Right ventricle myocardium inferior (tissue), 1 donor: ENCODE measurements around the gene MTF1. TPM values are rescaled to one million over a fixed set of nuclear protein-coding genes. Genes with fewer than 3 reads are reported as not detected.
A peak's percentile ranks its signal among the peaks of the same experiment; 100 is the strongest.

Experiments
- ATAC-seq: fragments of 200-7000 bp; cut with Tn5 transposase; one replicate; pipeline ENCODE4 v1.9.1; 2020; ENCODE audit warnings: mild to moderate bottlenecking, moderate library complexity
- DNase-seq: peaks from one replicate; pipeline ENCODE4 v3.0.0; 2021; ENCODE audit errors: missing footprints
- intact Hi-C: fragments of 100-400 bp; cut with DNase I; formaldehyde crosslinking; loops from one replicate; pipeline ENCODE4 v1.11.0; 2022
- total RNA-seq: library from RNA; stranded (reverse); fragmentation: NEBNext Ultra II Directional; extraction: Animal tissue kit (Norgen Biotek cat#: 25700); gene quantifications from one replicate; pipeline ENCODE4 v1.2.1, GENCODE V29; 2021
- donor health status: DM: no; HTN: yes; CAD: no; lungs with severe emphysema.

Gene MTF1
- total RNA-seq, 1 donor from 2014 or later, result 8.1 TPM

- intact Hi-C loops, result no loop called here
- no peak for DNase-seq
- ATAC-seq, result no peak
Observed at GRCh38 chr1:37878071-37878470, 18.7 kb upstream of the MTF1 start.

DNA sequence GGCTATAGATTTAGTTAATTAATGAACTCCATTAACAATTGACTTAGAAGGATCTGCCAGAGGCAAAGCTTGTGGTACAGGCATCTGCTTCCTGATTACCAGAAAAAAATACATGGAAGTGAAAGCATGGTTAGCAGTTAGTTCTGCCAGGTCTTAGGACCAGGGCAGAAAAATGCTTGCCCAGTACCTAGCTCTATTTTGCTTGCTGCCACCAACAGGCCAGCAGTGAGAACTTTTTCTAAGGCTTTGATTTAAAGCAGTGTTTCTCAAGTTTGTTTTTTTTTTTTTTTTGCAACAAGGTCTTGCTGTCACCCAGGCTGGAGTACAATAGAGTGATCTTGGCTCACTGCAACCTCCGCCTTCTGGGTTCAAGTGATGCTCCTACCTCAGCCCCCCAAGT, 16.4 kb upstream of the MTF1 start:
- ATAC-seq (no peak), DNase-seq (no peak)
- intact Hi-C loops, result no loop called here

GRCh38 chr1:37872692-37873091, 13.3 kb upstream of the MTF1 start:
- intact Hi-C loops, result no loop called here
- ATAC-seq (no peak), DNase-seq (no peak)

- intact Hi-C loops, result no loop called here
- ATAC-seq, result no peak
- no peak for DNase-seq
Observed at GRCh38 chr1:37868466-37868865, 9.1 kb upstream of the MTF1 start.

GRCh38 chr1:37867784-37868183, 8.4 kb upstream of the MTF1 start:
- intact Hi-C loops, result no loop called here
- ATAC-seq (no peak), DNase-seq (no peak)

DNA sequence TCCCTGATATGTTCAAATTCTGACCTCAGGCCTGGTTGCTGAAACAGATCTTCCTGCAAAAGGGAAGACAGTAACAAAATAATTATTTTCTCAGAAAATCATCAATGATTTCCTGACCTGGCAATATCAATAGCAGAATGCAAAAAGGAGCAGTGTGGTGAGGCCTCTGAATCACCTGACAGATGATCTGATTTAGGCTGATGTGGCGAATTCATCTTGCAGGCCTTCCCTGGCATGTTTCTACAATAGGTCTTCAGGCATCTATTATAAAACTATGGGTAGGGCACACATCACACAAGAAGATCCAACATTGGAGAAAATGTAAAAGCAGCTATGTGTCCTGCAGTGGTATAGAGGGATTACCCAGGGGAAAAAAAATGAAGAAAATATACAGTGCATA, 7.1 kb upstream of the MTF1 start:
- DNase-seq (no peak), ATAC-seq (no peak)
- intact Hi-C loops, result no loop called here

GRCh38 chr1:37865348-37866120, 6.1 kb upstream of the MTF1 start:
- intact Hi-C loops, result no loop called here
- DNase-seq (no peak), ATAC-seq (no peak)

DNA sequence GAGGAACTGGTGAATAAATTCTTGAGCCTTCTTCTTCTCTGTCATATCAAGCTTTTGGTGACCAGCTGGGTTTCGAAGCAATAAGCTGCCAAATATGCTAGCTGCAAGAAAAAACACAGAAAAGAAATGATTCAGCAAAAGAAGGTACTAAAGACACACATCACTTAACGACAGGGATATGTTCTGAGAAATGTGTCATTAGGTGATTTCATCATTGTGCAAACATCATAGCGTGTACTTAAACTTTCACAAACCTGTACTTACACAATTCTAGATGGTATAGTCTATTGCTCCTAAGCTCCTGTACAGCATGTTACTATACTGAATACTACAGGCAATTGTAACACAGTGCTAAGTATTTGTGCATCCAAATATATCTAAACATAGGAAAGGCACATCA, 2.9 kb upstream of the MTF1 start:
- DNase-seq (no peak), ATAC-seq (no peak)
- intact Hi-C loops, result loop anchor here (5.0 kb wide), 1 partner anchor 170 kb away; the partner anchor contains the start of gene CDCA8

DNA sequence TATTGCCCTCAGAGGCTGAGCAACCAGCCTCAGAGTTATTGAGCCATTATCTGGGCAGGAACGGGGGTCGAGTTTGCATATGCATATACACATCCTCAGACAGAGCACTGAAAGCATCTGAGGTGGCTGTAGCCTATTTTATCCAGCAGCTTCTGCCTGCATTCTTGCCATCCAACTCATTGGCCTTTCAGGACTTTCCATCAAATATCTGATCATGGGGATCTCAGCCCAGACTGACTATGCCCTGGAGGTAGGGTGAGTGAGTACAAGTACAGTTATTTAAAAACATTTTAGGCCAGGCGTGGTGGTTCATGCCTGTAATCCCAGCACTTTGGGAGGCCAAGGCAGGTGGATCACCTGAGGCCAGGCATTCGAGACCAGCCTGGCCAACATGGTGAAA, 1.8 kb upstream of the MTF1 start:
- intact Hi-C loops, result loop anchor here (5.0 kb wide), 1 partner anchor 169 kb away; the partner anchor contains the start of gene CDCA8
- no peak for DNase-seq
- ATAC-seq, result no peak

GRCh38 chr1:37860346-37860666, 914 bp upstream of the MTF1 start:
- intact Hi-C loops, result loop anchor here (5.0 kb wide), 1 partner anchor 168 kb away; the partner anchor contains the start of gene CDCA8
- ATAC-seq (no peak), DNase-seq (no peak)

- ATAC-seq, result peak; percentile 18
- peak; percentile 50 for DNase-seq
- intact Hi-C loops, result loop anchor here (1.0 to 10.0 kb wide), 2 partner anchors 51 to 264 kb away; partner anchors contain the start of genes GNL2 and YRDC
Observed at GRCh38 chr1:37858931-37859506, 373 bp downstream of the MTF1 start.

GRCh38 chr1:37854406-37854805, 5.0 kb downstream of the MTF1 start:
- no peak for ATAC-seq
- intact Hi-C loops, result loop anchor here (10.0 kb wide), 1 partner anchor 260 kb away; the partner anchor contains the start of gene GNL2
- no peak for DNase-seq

DNA sequence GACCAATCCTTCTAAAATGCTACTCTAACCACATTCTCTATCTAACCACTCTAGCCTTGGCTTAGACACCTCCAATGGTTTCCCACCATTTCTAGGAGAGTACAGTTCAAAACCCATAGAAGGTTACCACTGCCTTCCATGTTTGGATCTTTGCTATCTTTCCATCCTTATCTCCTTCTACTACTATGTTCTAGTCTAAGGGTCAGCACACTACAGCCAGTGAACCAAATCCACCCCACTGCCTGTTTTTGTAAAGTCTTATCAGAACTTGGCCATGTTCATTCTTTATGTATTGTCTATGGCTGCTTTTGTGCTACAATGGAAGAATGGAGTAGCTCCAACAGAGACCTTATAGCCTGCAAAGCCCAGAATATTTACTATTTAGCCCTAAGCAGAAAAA, 6.2 kb downstream of the MTF1 start:
- no peak for ATAC-seq
- intact Hi-C loops, result loop anchor here (10.0 kb wide), 1 partner anchor 258 kb away; the partner anchor contains the start of gene GNL2

DNA sequence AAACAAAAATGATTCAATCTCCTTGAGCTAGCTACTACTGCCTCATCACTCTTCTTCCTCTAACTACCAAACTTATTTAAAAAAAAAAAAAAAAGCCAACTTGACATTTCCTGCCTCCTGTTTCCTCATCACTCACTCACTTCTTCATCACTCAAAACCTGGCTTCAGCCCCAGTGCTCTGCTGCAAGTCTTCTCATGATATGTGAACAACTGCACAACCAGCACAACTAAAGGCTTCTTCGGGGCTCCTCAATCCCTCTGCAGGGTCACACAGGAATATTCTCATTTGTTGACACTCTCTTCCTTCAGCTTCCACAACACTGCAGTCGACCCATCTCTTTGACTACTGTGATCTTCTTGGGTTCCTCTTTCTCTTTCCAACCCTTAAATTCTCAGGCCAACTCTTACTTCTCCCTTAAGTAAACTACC, 7.6 kb downstream of the MTF1 start:
- intact Hi-C loops, result loop anchor here (10.0 kb wide), 1 partner anchor 257 kb away; the partner anchor contains the start of gene GNL2
- ATAC-seq, result no peak
- DNase-seq, result no peak

More for the DNA sequence above, 6.2 kb downstream of the MTF1 start:
- DNase-seq, result no peak

GRCh38 chr1:37851262-37851661, 8.1 kb downstream of the MTF1 start:
- no peak for DNase-seq
- ATAC-seq, result no peak
- intact Hi-C loops, result loop anchor here (10.0 kb wide), 1 partner anchor 256 kb away; the partner anchor contains the start of gene GNL2

GRCh38 chr1:37850352-37850955, 8.9 kb downstream of the MTF1 start:
- intact Hi-C loops, result loop anchor here (10.0 kb wide), 1 partner anchor 256 kb away; the partner anchor contains the start of gene GNL2
- ATAC-seq, result no peak
- DNase-seq, result no peak

DNA sequence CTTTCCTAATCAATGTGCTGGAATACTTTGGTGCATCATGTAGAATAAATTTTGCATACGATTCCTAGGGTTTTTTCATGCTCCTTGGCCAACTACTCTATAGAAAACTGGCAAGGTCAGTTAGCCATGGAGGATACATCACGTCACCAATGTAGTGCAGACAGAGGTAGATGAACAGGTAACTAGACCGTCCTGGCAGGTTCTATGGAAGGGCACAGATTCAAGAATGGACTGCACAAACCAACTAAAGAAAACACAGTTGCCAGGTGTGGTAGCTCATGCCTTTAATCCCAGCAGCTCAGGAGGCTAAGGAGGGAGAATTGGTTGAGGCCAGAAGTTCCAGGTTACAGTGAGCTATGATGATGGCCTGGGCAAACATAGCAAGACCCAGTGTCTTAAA, 9.9 kb downstream of the MTF1 start:
- intact Hi-C loops, result no loop called here
- DNase-seq, result no peak
- no peak for ATAC-seq

- intact Hi-C loops, result no loop called here
- DNase-seq (no peak), ATAC-seq (no peak)
Observed at GRCh38 chr1:37846647-37847339, 12.6 kb downstream of the MTF1 start.

DNA sequence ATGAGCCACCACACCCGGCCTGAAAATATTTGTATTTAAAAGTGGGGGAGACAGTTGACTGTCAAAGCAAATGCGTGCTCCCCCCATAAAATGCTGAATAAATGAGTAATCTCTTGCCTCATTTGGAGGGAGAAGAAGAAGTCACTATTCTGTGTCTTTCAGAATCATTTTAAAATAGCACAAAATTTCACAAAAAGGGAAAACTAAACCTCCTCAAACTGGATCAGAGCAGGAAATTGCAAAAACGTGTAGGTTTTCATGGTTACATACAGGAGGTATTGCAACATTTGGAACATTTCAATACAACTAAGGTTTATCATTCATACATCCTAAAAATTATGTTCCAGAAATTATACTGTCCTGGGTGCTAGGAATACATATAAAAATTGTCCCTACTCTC, 13.6 kb downstream of the MTF1 start:
- ATAC-seq (no peak), DNase-seq (no peak)
- intact Hi-C loops, result no loop called here
